Frontal cortex (tissue), 4 donors: Measurements from ENCODE around the gene TPM1. TPM values are rescaled to one million over a fixed set of nuclear protein-coding genes. Genes with fewer than 3 reads are reported as not detected.
"Not testable (repeated sequence)": the region's sequence is repeated elsewhere in the genome, so short reads cannot be mapped to it uniquely, and the experiment has no call there.

Experiments
- DNase-seq, 2 donors: peaks; one replicate each; pipeline ENCODE4 v3.0.0; 2012; ENCODE audit warnings: low spot score in 2 of 2
- FAIRE-seq: peaks from 2 replicates; lab custom pipeline; 2012; peaks lifted over from hg19 to GRCh38; lab: Jason Lieb, UNC
- total RNA-seq: library from RNA; depleted of rRNA; stranded (reverse); fragments of >200 nt; gene quantifications from one replicate; pipeline ENCODE4 v1.2.3, GENCODE V29; 2014
- donor health status: control.
- donor health status: control.
- donor health status: control.

The TPM1 gene
- total RNA-seq, 1 donor from 2014 or later = 88.5 TPM

DNA sequence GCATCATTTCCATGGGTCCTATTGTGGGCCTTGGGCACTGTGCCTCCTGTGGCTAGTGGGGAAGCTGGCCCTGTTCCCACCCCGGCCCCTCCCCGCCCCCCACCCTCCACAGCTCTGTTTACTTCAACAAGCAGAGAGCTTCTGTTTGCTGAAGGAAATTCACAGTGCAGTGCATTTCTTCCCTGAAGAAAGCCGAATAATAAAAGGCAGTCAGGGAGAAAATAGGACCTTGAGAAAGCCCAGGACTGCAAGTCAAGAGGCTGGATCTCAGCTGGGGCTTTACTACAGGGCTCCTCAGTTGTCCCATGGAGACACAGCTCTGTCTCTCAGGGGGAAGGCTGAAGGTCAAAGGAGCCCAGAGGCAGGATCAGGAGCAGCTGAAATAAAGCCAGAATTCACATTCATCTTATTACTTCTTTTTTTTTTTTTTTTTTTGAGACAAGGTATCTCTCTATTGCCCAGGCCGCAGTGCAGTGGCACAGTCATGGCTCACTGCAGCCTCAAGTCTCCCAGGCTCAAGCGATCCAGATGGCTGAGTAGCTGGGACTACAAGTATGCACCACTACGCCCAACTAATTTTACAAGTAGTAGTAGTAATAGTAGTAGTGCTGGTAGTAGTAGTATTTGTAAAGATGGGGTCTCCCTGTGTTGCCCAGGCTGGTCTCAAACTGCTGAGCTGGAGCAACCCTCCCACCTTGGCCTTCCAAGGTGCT lies 46.1 kb downstream of the TPM1 start:
- FAIRE-seq (no peak), DNase-seq (no peak)

DNA sequence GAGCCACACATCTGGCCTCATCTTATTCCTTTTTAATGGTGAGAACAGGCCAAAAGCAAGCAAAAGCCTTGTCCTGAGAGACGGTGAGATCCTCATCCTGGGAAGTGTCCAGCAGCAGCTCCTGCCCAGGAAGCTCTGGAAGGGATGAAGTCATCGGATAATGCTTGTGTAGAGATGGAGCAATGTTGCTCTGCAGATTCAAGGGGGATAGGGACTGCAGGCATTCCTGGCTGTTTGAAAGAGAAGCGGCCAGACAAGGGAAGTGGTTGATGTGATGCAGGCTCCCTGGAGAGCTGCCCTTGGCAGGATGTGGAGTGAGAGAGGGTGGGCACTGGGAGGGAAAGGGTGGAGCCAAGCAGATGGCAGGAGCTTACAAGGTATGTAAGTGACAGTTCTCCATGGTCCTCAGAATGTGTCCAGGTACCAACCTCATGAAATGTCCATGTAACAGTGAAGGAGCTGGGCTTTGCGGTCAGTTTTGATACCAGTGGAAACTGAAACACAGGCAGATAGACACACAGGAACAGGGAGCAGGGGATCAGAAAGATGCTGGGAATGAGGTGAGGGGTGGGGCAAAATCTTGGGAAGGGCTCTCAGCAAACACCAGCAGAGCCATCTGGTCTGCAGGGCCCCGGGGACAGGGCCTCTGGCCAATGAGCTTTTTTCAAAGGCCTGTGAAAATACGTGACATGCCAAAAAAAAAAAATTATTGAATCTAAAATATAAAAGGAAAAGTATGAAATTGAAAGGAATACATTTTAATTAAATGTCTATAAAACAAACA lies 46.9 kb downstream of the TPM1 start:
- FAIRE-seq (no peak), DNase-seq (no peak)

DNA sequence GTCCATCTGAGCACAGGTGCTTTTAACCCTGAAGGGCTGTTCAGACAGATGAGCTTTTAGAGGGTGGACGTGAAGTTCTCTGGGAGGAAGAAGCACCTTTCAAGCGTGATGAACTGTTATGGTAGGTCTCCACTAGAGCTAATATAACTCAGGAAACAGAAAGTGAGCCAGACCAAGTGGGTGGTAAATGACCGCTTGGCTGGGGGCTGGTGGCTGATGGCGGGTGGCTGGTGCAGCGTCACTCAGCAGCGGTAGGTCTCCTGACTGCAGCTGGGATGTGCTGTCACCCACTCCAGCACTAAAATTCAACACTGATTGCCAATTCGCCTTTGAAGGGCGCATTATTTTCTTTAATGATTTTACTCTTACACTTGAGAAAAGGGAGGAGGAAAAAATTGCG lies 47.9 kb downstream of the TPM1 start:
- no peak for DNase-seq
- FAIRE-seq = no peak

DNA sequence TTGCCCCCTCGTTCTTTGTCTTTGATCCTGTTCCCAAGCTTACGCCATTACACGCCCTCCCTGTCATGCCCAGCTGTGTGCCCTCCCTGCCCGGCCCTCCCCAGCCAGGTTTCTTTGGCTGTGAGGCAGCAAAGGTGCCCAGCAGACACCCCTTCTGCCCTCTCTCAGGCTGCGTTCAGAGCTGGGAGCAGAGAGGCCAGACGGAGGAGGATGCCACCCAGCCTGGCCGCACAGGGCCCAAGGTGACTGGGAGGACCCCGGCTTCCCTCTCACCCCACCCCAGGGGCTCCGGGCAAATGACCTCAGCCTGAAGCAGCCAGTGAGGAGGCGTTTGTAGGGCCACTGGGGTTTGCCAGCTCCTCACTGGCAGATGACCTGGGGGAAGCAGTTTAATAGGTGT lies 48.3 kb downstream of the TPM1 start:
- DNase-seq = no peak
- no peak for FAIRE-seq

DNA sequence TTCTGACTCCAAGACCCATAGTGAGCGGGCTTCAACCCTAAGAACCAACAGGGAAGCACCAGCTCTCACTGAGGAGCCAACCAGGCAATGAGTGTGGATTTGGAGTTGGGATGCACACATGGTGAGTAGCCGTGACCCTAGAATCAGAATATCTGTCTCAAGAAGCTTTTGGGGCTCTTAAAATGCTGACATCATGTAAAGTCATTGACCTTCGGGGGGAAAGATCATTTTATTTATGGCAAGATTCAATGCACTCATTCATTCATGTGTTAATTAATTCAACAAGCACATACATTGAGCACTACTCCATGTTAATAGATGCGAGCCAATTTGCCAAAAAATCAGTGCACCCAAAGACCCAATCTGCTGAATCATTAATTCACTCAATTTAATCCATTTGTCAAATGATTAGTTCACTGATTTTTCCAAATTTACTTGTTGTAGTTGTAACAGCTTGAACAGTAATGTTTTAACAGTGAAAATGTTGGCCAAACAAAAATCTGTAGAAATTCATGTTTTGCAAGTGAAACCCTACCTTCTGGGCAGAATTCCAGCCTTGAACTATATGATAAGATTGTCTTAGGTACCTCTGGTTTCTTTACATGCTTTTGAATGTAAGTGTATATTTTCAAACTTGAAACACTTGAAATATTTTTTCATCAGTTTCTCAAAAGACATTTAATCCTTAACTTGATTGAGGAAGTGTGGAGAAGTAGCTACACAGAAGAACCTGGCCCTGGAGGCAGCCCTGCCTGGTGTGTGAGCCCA lies 49.3 kb downstream of the TPM1 start:
- DNase-seq (no peak), FAIRE-seq (no peak)

DNA sequence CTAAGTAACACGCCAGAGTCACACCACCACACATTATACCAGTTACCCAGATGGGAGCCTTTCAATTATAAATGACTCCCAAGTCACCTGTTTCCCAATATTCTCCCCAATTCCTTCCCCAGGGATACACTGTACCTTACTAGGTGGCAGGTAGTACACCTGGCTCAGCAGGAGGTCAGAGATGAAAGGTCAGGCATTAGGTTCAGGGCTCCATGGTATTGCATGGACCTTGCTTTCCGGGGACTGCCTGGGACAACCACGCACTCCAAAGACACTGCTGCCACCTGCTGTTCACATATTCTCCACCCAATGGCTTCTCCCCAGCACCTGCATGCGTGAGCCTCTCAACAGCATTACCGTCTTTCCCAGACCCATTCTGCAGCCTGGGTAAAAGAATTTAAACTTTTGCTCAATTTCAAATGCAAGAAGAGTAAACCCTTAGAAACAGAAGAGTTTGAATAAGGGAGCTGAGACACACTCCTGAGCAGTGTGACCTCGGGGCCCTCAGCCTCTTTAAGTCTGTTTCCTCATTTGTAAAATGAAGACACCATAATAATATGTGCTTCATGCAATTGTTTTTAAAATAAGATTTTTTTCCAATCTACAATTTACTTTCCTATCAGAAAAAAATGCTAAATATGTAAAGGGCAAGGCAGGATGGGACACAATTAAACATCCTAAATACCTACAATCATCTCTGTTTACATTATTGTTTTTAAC lies 51.1 kb downstream of the TPM1 start:
- no peak for FAIRE-seq
- peak; percentile 73 to 82 for DNase-seq

DNA sequence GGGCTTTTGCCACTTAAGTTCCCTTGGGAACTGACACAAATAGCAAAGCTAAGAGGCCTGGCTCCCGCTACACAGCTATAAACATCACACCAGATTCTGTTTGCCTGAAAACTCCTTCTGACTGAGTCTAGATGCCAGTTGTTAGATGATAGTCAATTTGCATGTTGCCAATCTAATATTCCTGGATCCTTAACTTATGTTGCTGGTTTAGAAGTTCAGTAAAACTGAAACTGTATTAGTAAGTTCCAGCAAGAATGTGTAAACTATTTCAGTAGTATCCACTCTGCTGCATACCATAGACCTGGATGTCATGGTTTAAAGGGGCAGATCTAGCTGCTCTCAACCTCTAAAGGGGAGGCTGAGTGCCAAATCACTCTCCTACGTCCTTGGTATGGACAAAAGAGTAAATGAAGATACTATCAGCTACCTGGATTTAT lies 52.0 kb downstream of the TPM1 start:
- FAIRE-seq (no peak), DNase-seq (no peak)

DNA sequence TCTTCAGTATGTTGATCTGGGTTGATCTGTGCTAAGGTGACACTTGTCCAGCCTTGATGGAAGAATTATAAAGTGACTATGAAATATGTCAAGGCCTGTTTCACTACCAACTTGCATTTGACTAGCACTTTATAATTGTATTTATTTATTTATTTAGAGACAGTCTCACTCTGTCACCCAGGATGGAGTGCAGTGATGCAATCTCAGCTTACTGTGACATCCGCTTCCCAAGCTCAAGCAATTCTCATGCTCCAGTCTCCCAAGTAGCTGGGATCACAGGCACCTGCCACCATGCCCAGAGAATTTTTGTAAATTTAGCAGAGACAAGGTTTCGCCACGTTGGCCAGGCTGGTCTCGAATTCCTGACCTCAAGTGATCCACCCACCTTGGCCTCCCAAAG lies 53.6 kb downstream of the TPM1 start:
- FAIRE-seq (no peak), DNase-seq (no peak)

DNA sequence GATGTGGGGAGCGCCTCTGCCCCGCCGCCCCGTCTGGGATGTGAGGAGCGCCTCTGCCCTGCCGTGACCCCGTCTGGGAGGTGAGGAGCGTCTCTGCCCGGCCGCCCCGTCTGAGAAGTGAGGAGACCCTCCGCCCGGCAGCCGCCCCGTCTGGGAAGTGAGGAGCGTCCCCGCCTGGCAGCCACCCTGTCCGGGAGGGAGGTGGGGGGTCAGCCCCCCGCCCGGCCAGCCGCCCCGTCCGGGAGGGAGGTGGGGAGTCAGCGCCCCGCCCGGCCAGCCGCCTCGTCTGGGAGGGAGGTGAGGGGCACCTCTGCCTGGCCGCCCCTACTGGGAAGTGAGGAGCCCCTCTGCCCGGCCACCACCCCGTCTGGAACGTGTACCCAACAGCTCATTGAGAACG lies 56.4 kb downstream of the TPM1 start:
- not testable (repeated sequence) for FAIRE-seq, DNase-seq

DNA sequence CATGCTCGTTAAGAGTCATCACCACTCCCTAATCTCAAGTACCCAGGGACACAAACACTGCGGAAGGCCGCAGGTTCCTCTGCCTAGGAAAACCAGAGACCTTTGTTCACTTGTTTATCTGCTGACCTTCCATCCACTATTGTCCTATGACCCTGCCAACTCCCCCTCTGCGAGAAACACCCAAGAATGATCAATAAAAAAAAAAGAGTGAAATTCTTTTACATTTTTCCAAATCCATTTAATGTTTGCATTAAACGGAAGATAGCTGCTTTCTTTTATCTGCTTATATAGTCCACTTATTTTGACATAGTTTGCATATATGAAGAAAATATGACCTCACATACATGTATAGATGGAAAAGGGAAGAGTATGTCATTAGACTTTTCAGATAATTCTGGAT lies 57.0 kb downstream of the TPM1 start:
- not testable (repeated sequence) for FAIRE-seq, DNase-seq

DNA sequence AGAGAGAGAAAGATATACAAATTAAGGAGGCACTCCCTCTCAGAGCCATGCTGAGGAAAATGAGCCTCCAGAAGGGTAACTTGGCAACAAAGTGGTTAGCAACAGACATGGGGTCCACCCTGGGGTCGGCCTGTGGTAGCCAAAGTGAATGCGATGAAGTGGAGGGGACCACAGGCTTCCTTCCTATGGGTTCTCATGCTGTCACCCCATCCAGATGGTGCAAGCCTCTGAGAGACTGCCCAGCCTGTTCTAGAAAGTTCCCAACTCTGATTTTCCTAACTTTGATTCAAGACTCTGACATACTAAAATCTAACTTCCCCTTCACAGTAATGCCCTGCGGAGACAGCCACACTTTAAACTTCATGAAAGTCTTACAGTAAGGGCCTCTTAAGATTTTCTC lies 60.9 kb downstream of the TPM1 start:
- DNase-seq (no peak), FAIRE-seq (no peak)

DNA sequence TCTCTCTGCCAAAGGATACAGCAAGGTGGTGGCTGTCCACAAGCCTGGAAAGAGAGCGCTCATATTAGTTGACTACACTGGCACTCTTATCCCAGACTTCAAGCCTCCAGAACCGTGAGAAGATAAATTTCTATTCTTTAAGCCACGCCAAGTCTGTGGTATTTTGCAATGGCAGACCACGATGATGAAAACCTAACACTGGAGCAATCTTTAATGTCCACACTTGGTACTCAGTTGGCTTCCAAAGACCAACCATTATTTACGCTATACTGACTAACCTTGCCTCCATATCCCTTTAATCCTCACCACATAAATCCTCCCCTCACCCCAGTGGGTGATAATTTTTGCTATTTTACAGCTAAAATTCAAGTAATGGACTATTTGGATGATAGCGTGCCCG lies 62.2 kb downstream of the TPM1 start:
- FAIRE-seq (no peak), DNase-seq (no peak)

DNA sequence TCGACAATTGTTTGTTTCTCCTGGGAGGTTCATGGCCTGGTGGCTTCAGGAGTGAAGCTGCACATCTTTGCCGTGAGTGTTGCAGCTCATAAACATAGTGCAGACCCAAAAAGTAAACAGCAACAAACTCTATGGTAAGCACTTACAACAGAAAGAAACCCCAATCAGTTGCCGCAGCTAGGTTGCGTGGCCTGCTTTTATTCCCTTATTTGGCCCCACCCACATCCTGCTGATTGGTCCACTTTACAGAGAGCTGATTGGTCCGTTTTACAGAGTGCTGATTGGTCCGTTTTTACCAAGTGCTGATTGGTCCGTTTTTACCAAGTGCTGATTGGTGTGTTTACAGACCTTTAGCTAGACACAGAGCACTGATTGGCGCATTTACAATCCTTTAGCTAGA lies 62.8 kb downstream of the TPM1 start:
- not testable (repeated sequence) for DNase-seq, FAIRE-seq

DNA sequence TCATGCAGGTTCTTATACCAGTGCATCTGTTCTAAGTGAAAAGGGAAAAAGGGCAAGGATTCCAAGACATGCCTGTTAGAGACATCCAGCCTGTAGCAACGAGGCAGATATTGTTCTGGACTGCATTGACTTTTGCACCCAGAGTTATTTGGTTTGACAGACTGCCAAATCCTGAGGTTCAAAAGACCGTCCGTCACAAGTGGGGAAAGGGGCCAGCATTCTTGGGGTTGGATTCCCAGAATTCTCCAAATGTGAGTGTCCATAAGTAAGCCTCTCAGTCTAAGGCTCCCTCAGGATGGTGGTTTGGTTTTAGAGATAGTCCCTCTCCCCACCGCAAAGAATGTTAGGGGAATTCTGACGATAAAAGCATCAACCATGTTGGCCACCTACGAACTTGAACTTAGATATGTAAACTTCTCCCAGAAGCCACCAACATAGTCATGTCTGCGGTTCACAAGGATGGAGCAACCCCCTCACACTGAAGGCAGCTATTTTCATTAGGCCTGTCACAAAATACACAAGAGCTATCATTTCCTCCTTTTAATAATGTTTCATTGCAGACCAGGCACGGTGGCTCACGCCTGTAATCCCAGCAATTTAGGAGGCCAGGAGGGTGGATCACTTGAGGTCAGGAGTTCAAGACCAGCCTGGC lies 65.5 kb downstream of the TPM1 start:
- no peak for FAIRE-seq
- no peak for DNase-seq

DNA sequence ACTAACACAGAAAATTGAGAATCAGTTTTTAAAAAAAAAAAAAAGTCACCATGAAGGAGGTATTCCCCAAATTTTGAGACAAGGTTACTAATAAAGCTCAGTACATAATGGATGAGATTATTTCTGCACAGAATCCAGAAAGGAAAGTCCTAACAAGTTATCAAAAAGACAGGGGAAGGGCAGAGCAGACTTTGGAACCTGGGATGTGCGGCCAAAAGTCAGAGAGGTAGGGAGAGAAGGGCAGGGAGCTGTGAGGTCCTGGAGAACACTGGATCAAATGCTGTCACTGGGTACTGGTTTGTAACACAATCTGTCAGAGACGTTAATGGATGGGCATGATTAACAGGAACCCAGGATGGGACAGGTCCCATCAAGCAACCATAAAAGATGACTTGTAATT lies 67.0 kb downstream of the TPM1 start:
- DNase-seq = no peak
- FAIRE-seq = no peak

DNA sequence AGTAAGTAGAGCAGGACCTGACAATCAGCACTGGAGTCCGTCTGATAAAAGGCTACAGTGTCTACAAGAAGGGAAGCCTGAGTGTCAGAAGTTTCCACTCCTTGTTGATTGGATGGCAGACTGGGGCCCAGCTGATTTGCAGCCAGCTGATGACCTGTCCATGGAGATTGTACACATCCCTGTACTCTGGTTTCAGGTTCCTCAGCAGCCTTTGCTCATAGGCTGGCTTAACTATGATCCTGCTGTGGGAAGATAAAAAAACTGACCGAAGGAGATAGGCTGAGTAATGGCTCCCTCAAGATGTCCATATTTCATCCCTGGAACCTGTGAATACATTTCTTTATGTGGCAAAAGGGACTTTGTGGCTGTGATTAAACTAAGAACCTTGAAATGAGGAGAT lies 67.4 kb downstream of the TPM1 start:
- DNase-seq = no peak
- no peak for FAIRE-seq

DNA sequence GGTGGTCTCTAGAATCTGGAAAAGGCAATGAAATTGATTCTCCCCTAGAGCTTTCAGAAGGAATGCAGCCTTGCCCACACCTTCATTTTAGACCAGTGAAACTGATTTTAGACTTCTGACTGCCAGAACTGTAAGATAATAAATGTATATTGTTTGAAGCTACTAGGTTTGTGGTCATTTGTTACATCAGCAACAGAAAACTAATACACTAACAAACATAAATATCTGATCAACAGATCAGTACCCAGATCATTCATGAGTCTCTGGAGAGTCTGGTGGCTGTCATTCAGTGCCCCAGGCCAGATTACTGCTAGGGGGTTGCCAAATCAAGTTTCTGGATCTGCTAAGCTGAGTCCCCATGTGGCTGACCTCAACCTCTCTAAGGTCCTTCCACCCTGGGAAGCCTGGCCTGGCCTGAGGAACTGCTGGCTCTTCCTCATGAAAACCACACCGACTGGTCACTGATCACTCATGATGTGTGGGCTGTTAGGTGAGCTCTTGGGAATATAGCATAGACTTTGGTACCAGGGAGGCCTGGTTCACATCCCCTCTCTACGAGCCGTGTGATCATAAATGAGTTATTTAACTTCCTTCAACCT lies 68.0 kb downstream of the TPM1 start:
- FAIRE-seq (no peak), DNase-seq (no peak)

DNA sequence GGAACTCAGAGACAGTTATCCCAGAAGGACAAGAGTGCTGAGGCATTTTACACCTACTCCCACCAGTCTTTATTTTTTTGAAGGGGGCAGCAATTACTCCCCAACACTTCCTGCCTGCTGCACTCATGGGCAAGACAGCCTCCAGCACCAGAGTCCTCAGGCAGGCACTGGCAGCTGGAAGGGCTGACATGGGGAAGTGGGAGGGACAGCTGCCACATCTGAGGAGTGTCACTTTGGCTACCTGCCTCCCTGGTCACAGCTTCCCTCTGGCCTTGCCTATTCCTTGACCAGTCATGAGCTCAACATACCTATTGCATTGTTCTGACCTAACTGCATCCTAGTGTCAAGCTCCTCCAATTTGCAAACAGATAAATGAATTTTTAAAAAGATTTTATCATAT lies 68.9 kb downstream of the TPM1 start:
- FAIRE-seq (no peak), DNase-seq (no peak)

DNA sequence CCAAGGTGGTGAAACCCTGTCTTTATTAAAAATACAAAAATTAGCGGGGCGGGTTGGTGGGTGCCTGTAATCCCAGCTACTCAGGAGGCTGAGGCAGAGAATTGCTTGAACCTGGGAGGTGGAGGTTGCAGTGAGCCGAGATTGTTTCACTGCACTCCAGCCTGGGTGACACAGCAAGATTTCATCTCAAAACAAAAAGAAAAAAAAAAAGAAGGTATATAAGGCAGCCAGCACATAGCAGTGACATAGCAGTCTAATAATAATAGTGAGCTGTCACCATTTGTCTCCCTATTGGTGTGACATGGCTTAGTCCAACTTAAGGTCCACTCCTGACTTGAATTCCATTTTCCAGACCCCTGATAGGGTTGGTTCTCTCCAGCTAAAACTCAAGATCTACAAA lies 70.3 kb downstream of the TPM1 start:
- no peak for FAIRE-seq
- no peak for DNase-seq
